Measurements from ENCODE around the gene TP73. TPM values are rescaled to one million over a fixed set of nuclear protein-coding genes. Genes with fewer than 3 reads are reported as not detected.

Gene TP73
- total and polyA plus RNA-seq, 2 donors from 2014 or later, result 0.54 TPM; not detected in 1

GRCh38 chr1:3640121-3640837, 12.0 kb upstream of the TP73 start:
- no peak overlapping the region for H3K9ac ChIP-seq (ENCODE audit: low read length in 3 of 3)

GRCh38 chr1:3641046-3641760, 11.1 kb upstream of the TP73 start:
- Histone ChIP-seq H3K36me3 (ENCODE audit: control insufficient read depth in 2 of 3, insufficient read depth in 3 of 3, low read length in 3 of 3) (peaks cover 0 to 24% (median 21%) of the 10 kb centered on the region in 3 donors), H3K27me3 (ENCODE audit: control insufficient read depth, insufficient read depth, low read length) (no peaks in the 10 kb centered on the region), H3K9me3 (ENCODE audit: control insufficient read depth in 2 of 3, insufficient read depth in 1 of 3, low read length in 3 of 3) (no peaks in the 10 kb centered on the region), H3K27ac (ENCODE audit: low read depth in 2 of 2, low read length in 2 of 2) (no peak overlapping the region), H3K9ac (ENCODE audit: low read length in 3 of 3) (no peak overlapping the region), H3K4me3 (ENCODE audit: low read length in 3 of 3) (no peak overlapping the region), H3K4me1 (ENCODE audit: control insufficient read depth in 2 of 3, insufficient read depth in 2 of 3, low read depth in 1 of 3, low read length in 3 of 3) (no peaks in the 10 kb centered on the region)
- TF ChIP-seq CTCF (IDR thresholded peaks at IDR 0.05; ENCODE audit: borderline replicate concordance, extremely low read depth, insufficient read depth), result no peak
- intact Hi-C loops (cut with DNase I), result no loop called here
- DNase-seq (peak in 1 of 5 donors; percentile 68), FAIRE-seq (no peak)

More at GRCh38 chr1:3640121-3640837, 12.0 kb upstream of the TP73 start:
- Histone ChIP-seq H3K4me1 (ENCODE audit: control insufficient read depth in 2 of 3, insufficient read depth in 2 of 3, low read depth in 1 of 3, low read length in 3 of 3) (no peaks in the 10 kb centered on the region), H3K27me3 (ENCODE audit: control insufficient read depth, insufficient read depth, low read length) (no peaks in the 10 kb centered on the region), H3K27ac (ENCODE audit: low read depth in 2 of 2, low read length in 2 of 2) (no peak overlapping the region), H3K4me3 (ENCODE audit: low read length in 3 of 3) (no peak overlapping the region), H3K36me3 (ENCODE audit: control insufficient read depth in 2 of 3, insufficient read depth in 3 of 3, low read length in 3 of 3) (peaks cover 0 to 26% (median 21%) of the 10 kb centered on the region in 3 donors), H3K9me3 (ENCODE audit: control insufficient read depth in 2 of 3, insufficient read depth in 1 of 3, low read length in 3 of 3) (no peaks in the 10 kb centered on the region)
- no peak for TF ChIP-seq CTCF (IDR thresholded peaks at IDR 0.05; ENCODE audit: borderline replicate concordance, extremely low read depth, insufficient read depth)
- DNase-seq (peak in 1 of 5 donors; percentile 54), FAIRE-seq (no peak)
- intact Hi-C loops (cut with DNase I), result no loop called here

- peak in 1 of 5 donors; percentile 15 for DNase-seq
- Histone ChIP-seq H3K27ac (ENCODE audit: low read depth in 2 of 2, low read length in 2 of 2) (no peak overlapping the region), H3K4me1 (ENCODE audit: control insufficient read depth in 2 of 3, insufficient read depth in 2 of 3, low read depth in 1 of 3, low read length in 3 of 3) (no peaks in the 10 kb centered on the region), H3K27me3 (ENCODE audit: control insufficient read depth, insufficient read depth, low read length) (no peaks in the 10 kb centered on the region), H3K36me3 (ENCODE audit: control insufficient read depth in 2 of 3, insufficient read depth in 3 of 3, low read length in 3 of 3) (peaks cover 0 to 21% (median 18%) of the 10 kb centered on the region in 3 donors), H3K9me3 (ENCODE audit: control insufficient read depth in 2 of 3, insufficient read depth in 1 of 3, low read length in 3 of 3) (no peaks in the 10 kb centered on the region), H3K4me3 (ENCODE audit: low read length in 3 of 3) (no peak overlapping the region), H3K9ac (ENCODE audit: low read length in 3 of 3) (no peak overlapping the region)
- TF ChIP-seq CTCF (IDR thresholded peaks at IDR 0.05; ENCODE audit: borderline replicate concordance, extremely low read depth, insufficient read depth), result no peak
- intact Hi-C loops (cut with DNase I), result no loop called here
- FAIRE-seq, result no peak
Measured at GRCh38 chr1:3641816-3642215, 10.5 kb upstream of the TP73 start.

Measured in kidney (tissue), 14 donors.